ENCODE data around the gene RAMACL.
"Not testable (repeated sequence)": the region's sequence is repeated elsewhere in the genome, so short reads cannot be mapped to it uniquely, and the experiment has no call there.

RAMACL gene

DNA sequence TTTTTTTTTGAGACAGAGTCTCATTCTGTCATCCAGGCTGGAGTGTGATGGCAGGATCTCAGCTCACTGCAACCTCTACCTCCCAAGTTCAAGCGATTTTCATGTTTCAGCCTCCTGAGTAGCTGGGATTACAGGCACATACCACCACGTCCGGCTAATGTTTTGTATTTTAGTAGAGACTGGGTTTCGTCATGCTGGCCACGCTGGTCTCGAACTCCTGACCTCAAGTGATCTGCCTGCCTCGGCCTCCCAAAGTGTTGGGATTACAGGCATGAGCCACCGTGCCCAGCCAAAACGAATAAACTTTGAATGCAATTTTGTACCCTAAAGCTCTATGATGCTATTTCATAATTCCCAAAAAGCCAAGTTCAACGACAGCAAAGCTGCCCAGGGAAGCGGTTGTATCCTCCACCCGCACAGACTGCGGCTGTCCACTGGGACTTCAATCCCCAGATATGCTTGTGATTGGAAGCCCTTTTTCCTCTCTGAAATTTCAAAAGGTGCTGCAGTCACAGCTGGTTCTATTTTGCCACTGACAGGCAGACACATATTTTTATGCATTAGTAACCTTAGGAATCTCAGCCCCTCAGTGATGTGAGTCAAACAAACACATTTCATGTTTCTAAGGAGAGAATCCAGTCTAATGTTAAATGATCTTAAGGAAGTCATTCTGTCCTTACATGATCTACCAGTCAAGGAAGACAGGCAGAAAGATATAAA, 8.7 kb upstream of the RAMACL start:
- Histone ChIP-seq H3K9ac (ENCODE audit: low read depth, low read length) (no peak overlapping the region), H3K9me3 (ENCODE audit: control insufficient read depth, insufficient read depth, low read length) (no peaks in the 10 kb centered on the region), H3K36me3 (ENCODE audit: insufficient read depth, low read length) (no peaks in the 10 kb centered on the region; the same call in 1 of the 2 replicates), H3K4me1 (ENCODE audit: insufficient read depth, low read length) (no peaks in the 10 kb centered on the region; the same call in 1 of the 2 replicates)

DNA sequence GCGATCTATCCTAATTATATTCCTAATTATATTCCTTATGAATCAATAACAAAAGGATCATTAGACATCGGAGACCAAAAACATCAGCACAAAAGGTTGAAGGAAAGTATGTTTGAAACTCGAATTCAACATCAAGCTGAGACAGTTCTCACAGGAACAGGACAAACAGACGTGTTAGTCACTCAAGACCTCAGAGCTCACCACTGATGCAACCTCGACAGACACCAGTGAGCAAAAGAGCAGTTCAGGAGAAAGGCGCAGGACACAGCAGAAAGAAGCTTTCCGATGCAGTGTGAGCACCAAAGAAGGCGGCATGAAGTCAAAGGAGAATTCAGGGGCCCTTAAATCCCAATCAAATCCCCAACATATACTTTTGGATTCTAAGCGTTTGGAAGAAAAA, 6.3 kb upstream of the RAMACL start:
- Histone ChIP-seq H3K36me3 (ENCODE audit: insufficient read depth, low read length) (no peaks in the 10 kb centered on the region; the same call in 1 of the 2 replicates), H3K9ac (ENCODE audit: low read depth, low read length) (no peak overlapping the region), H3K4me1 (ENCODE audit: insufficient read depth, low read length) (peaks cover 10% of the 10 kb centered on the region), H3K9me3 (ENCODE audit: control insufficient read depth, insufficient read depth, low read length) (no peaks in the 10 kb centered on the region)

DNA sequence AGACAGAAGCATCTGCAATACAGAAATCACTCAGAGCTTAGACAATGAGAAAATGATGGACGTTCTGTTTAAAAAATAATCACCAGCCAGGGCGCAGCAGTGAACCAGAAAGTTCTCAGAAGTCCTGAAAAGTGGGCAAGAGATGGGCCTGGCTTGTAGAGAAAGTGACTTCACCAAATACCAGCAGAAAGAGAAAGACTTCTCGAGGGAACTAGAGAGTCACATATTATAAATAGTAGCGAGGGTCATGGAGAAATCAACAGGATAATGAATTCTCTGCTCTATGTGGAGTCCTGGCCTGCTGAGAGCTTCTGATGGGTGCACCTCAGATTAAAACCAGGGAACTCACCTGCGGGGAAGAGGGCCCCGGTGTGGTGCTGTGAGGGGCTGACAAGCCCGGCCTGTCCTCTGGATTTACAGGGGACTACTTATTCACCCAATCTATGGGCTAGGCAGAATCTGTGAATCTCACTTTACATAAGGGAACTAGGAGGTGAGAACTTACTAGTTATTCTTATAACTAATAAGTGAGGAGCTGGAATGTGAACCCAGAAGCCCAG, 5.6 kb upstream of the RAMACL start:
- Histone ChIP-seq H3K4me1 (ENCODE audit: insufficient read depth, low read length) (peaks cover 10% of the 10 kb centered on the region), H3K9me3 (ENCODE audit: control insufficient read depth, insufficient read depth, low read length) (no peaks in the 10 kb centered on the region), H3K9ac (ENCODE audit: low read depth, low read length) (no peak overlapping the region), H3K36me3 (ENCODE audit: insufficient read depth, low read length) (no peaks in the 10 kb centered on the region)

DNA sequence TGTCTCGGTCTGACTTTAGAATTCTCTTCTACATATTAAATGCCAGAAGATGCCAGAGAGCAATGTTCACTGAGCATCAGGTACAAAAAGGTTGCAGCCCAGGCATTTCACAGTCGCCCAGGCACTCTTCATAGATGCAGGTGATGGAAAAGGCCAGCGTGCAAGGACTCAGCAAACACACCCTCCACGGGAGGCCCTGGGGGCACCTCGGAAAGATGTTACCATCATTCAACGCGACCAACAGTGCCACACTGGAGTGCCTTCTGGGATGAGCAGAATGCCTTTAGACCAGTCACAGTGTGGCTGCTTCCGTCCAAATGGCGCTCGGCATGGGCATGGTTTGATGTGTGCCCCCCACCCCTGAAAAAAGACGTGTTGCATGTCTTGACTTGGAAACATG, 4.5 kb upstream of the RAMACL start:
- H3K9me3 ChIP-seq (ENCODE audit: control insufficient read depth, insufficient read depth, low read length): no peaks in the 10 kb centered on the region
- H3K9ac ChIP-seq (ENCODE audit: low read depth, low read length): no peak overlapping the region
- no peaks in the 10 kb centered on the region for H3K36me3 ChIP-seq (ENCODE audit: insufficient read depth, low read length)
- H3K4me1 ChIP-seq (ENCODE audit: insufficient read depth, low read length): peaks cover 10% of the 10 kb centered on the region

DNA sequence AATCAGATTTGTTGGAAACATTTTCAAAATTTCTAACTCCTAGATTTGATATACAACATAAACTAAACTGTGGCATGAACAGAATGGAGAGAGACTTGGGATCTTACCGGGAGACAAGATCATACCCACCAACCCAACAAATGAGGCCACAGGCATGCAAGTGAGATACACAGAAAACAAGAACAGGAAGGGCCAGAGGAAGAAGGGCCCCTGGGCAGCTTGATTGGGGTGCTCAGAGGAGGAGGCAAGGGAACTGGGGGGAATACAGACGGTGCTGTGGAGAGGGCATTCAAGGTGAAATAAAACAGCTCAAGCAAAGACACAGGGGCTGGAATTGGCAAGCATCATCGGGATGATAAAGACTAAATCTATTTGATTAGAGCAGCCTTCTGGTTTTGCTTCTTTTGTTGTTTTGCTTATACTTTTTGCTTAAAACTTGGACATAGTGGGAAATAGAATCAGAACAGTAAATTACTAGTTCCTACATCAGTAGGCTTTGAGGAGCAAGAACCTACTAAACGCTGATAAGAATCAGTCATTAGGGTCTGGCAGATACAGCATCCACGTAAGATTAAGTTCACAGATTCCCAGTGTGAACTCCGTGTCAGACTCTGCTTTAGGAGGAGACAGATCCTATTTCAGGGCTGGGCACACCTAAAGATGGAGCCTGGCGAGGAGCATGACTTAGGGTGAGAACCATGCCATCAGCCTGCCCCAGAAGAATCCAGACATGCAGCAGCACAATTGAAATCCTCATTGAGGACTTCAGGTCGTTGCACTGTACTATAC, 3.5 kb upstream of the RAMACL start:
- Histone ChIP-seq H3K9me3 (ENCODE audit: control insufficient read depth, insufficient read depth, low read length) (no peaks in the 10 kb centered on the region), H3K36me3 (ENCODE audit: insufficient read depth, low read length) (no peaks in the 10 kb centered on the region), H3K9ac (ENCODE audit: low read depth, low read length) (no peak overlapping the region), H3K4me1 (ENCODE audit: insufficient read depth, low read length) (peaks cover 10% of the 10 kb centered on the region)

DNA sequence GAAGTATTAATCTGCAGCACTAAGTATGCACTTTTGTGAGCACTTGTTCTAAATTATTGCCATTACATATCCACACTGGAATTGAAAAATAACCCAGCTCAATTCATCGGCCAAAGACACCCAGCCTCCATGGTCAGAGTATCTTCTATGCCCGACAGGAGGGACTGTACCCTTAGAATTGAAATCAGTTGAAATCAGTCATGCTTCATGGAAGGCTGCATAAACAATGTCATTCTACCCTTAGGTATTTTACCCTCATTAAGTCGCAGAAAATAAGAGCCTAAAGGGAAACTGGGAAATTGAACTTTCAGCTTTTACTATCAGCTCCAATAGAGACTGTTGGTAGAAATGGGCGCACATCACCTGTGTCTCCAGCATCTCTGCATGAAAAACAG, 2.9 kb upstream of the RAMACL start:
- Histone ChIP-seq H3K4me1 (ENCODE audit: insufficient read depth, low read length) (peaks cover 10% of the 10 kb centered on the region), H3K36me3 (ENCODE audit: insufficient read depth, low read length) (no peaks in the 10 kb centered on the region), H3K9ac (ENCODE audit: low read depth, low read length) (no peak overlapping the region), H3K9me3 (ENCODE audit: control insufficient read depth, insufficient read depth, low read length) (no peaks in the 10 kb centered on the region)

DNA sequence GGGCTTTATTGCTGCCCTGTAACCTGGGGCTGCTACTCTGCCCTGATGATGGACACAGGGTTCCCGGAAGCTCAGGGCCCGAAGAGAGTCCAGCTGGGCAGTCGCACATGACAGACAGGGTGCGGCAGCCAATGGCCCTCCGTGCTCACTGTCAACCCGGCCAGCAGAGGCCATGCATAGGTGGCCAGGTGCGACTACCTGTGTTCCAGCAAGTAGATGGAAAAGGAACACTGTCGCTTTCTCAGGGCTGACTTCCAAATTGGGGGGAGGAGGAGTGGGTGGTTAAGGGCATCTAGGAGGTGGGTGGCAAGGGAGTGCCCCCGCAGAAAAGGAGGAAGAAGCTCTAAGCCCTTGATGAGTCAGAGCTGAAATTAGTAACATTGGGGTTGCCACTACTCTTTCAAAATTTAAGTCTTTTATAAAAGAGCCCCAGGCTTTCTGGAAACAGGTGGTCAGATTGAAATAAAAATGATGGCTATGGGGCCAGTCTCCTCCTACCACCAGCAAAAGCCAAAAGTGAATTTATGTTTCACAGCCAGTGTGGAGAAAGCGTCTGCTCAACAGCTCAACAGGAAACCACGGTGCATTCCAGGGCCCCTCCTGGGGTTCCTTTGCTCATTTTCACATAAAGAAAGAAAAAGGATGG, 2.3 kb upstream of the RAMACL start:
- Histone ChIP-seq H3K4me1 (ENCODE audit: insufficient read depth, low read length) (peaks cover 10% of the 10 kb centered on the region), H3K9ac (ENCODE audit: low read depth, low read length) (no peak overlapping the region), H3K9me3 (ENCODE audit: control insufficient read depth, insufficient read depth, low read length) (no peaks in the 10 kb centered on the region), H3K36me3 (ENCODE audit: insufficient read depth, low read length) (no peaks in the 10 kb centered on the region)

DNA sequence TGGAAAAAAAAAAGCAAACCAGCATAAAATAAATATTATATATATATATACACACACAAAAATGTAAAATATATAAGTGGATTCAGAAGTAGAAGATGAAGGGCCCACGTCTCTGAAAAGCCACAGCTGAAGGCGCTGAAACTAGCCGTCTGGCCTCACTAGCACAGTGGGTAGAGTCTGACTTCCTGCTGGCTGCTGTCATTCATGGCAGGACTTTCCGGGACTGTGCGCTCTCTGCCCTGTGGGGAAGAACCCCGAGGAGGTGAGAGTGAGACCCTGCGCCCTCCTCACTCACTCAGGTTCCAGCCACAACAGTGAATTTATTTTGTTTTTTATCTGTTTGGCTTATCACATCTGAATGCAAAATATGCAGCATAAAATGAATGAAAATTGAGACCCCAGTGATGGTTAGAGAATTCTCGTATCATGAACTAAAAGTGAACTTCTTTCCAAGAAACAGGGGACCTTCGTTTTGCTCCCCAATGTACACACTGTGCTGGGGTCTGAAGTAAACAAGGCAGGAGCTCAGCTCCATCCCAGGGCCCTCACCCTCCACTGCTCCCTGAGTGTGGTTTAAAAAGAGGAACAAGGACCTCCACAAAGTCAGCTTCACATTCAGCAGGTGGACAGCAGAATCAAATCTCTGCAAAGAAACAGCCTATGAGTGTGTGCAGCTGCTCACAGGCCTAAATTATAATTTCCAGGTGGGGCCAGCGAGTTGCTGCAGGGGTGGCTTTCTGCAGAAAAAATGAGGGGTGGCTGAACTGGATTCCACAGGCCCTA, 1.3 kb upstream of the RAMACL start:
- no peaks in the 10 kb centered on the region for H3K9me3 ChIP-seq (ENCODE audit: control insufficient read depth, insufficient read depth, low read length)
- no peak overlapping the region for H3K9ac ChIP-seq (ENCODE audit: low read depth, low read length)
- peaks cover 10% of the 10 kb centered on the region for H3K4me1 ChIP-seq (ENCODE audit: insufficient read depth, low read length)
- no peaks in the 10 kb centered on the region for H3K36me3 ChIP-seq (ENCODE audit: insufficient read depth, low read length)

DNA sequence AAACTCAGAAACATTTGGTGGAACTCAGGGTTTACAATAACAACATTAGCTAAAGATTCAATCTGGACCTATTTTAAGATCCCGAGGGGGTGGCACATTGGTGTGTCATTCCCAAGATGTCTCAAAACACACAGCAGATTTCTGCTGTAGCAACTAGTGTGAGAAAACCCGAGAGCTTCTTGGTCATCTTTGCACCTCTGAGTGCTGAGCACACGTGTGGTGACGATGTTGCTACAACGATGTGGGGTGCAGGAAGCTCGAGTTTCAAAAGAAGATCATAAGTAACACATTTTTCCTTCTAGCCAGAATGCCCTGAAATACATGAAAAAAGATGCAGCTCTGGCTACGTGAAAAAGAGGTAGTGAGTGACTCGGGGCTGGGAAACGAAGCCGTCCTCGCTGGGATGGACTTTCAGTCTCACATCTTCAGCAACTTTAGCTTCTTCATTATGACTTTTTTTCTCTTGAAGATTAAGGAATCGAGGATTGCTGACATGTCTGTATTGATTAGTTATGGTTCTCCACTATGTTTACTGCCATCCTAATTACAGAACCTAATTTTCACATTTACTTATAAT, 1.5 kb downstream of the RAMACL start:
- Histone ChIP-seq H3K9me3 (ENCODE audit: control insufficient read depth, insufficient read depth, low read length) (no peaks in the 10 kb centered on the region), H3K9ac (ENCODE audit: low read depth, low read length) (no peak overlapping the region), H3K4me1 (ENCODE audit: insufficient read depth, low read length) (peaks cover 10% of the 10 kb centered on the region), H3K36me3 (ENCODE audit: insufficient read depth, low read length) (no peaks in the 10 kb centered on the region)

DNA sequence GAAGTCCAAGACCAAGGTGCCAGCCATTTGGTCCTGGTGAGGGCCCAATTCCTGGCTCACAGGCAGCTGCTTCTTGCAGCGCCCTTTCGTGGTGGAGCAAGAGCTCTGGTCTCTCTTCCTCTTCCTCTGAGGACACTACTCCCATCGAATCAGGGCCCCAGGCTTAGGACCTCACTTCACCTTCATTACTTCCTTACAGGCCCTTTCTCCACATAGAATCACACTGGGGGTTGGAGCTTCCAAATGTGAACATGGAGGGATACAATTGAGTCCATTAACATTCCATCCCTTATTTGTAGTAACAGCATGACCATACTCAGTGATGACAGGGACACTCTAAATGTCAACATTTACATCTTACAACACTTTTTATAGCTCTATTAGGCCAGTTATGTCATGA, 2.3 kb downstream of the RAMACL start:
- Histone ChIP-seq H3K4me1 (ENCODE audit: insufficient read depth, low read length) (peaks cover 5% of the 10 kb centered on the region), H3K36me3 (ENCODE audit: insufficient read depth, low read length) (no peaks in the 10 kb centered on the region), H3K9me3 (ENCODE audit: control insufficient read depth, insufficient read depth, low read length) (no peaks in the 10 kb centered on the region), H3K9ac (ENCODE audit: low read depth, low read length) (no peak overlapping the region)

DNA sequence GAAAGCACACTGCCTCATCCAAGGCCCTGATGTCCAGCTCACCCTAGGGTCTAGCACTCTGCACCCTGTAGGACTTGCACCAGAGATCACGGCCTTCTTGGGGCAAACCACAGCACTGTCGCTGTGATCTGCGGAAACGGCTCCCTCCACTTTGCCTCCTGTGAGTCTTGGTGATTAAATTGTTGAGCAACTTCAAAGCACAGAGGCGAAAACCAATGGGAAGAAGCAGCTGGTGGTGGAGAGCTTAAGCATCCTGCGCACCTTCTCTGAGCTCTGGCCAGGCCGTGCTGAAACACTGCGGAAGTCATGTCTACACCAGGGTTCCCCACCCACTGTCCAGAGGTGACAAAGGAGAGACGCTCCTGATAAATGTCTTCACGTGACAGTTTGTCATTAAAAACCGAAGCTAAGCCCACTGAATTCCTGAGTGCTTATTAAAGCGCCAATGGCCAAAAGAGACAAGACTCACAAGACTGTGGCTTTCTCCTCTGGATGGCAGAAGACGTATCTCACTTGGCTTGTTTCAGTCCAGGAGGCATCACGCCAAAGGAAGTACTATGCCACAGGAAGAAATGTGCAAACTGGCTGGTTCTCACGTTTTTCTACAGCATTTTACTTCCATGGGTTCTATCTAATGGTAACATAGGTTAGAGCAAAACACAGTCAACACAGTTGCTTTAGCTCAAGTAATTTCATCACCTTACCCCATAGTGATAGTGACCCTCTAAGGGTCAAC, 3.1 kb downstream of the RAMACL start:
- Histone ChIP-seq H3K4me1 (ENCODE audit: insufficient read depth, low read length) (no peaks in the 10 kb centered on the region; the same call in 1 of the 2 replicates), H3K9me3 (ENCODE audit: control insufficient read depth, insufficient read depth, low read length) (no peaks in the 10 kb centered on the region), H3K9ac (ENCODE audit: low read depth, low read length) (no peak overlapping the region), H3K36me3 (ENCODE audit: insufficient read depth, low read length) (no peaks in the 10 kb centered on the region)

DNA sequence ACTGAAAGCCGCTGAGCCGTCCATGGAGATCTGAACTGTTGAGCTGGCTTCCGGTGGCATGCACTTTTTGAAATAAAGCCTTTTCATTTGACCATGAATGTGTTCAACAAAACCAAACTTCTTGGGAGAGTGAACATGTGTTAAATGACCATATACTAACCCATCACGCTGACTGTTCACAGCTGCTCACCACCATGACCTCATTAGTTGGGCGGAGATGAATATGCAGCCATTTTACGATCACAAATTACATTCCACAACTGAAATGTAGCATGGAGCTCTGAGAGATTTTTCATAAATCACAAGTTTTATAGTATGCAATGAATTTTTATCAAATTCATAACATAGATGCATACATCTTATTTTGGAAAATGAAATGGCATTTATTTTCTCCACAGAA, 4.2 kb downstream of the RAMACL start:
- H3K36me3 ChIP-seq (ENCODE audit: insufficient read depth, low read length): no peaks in the 10 kb centered on the region
- no peak overlapping the region for H3K9ac ChIP-seq (ENCODE audit: low read depth, low read length)
- no peaks in the 10 kb centered on the region for H3K9me3 ChIP-seq (ENCODE audit: control insufficient read depth, insufficient read depth, low read length)

DNA sequence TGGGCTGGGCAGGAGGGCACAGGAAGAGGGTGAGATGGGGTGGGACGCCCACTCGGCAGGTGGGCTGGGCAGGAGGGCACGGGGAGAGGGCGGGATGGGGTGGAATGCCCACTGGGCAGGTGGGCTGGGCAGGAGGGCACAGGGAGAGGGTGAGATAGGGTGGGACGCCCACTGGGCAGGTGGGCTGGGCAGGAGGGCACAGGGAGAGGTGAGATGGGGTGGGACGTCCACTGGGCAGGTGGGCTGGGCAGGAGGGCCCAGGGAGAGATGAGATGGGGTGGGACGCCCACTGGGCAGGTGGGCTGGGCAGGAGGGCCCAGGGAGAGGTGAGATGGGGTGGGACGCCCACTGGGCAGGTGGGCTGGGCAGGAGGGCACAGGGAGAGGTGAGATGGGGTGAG, 4.7 kb downstream of the RAMACL start:
- not testable (repeated sequence) for H3K36me3 ChIP-seq (ENCODE audit: insufficient read depth, low read length); H3K9me3 ChIP-seq (ENCODE audit: control insufficient read depth, insufficient read depth, low read length); H3K4me1 ChIP-seq (ENCODE audit: insufficient read depth, low read length); H3K9ac ChIP-seq (ENCODE audit: low read depth, low read length)

More for the DNA sequence above, 4.2 kb downstream of the RAMACL start:
- H3K4me1 ChIP-seq (ENCODE audit: insufficient read depth, low read length): no peaks in the 10 kb centered on the region

All from ES-I3 (cell line).